DMS 273 (cell line): ENCODE results near the gene TREML4.

Source experiments
- DNase-seq: peaks from one replicate; lab custom pipeline; 2025; ENCODE audit not compliant: unreplicated experiment; lab: John Stamatoyannopoulos, UW

TREML4 gene

GRCh38 chr6:41252401-41253169 is 24.4 kb downstream of the TREML4 start:
- DNase-seq: no peak

DNA sequence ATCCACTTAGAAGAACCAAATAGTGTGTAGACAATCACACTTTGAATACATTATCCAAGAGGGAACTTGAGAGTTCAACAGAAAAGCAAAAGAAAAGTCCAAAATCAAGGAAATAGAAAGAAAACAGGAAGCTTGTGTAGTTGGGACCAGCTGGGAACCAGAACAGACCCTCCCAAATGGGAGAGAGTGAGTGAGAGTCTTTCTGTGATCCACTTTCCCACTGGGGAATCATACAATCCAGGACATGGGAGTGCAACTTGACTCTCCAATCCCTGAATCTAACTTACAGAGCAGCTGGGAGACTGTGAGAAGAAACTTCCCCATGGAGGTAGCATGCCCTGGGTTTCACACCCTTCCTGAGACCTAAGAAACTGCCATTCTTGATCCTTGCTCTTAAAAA is 27.0 kb downstream of the TREML4 start:
- DNase-seq: no peak

DNA sequence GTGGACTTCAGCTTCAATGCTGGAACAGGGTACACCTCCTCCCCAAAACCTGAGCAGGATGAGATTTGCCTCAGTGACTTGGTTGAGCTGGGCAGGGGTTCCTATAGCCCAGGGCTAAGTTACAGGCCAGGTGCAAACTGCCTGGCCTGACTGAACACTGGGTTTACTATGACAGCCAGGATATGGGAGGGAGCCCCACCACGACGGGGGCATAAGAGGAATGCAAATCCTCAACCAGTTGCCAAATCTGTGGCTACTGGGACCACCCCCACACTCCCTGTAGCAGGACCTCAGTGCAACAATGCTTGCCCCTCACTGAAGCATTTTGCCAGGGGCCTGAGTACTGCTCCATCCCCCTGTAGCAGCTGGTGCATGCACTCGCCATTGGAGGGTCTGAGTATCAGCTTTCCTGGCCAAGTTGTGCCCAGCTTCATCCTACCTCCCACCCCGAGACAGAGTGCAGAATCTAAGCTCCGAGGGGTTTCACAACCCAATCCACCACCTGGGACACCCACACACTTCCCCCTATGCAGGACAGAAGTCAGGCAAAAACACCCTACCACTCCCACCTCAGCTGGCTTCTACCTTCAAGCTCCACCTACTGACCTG is 27.6 kb downstream of the TREML4 start:
- DNase-seq: no peak

DNA sequence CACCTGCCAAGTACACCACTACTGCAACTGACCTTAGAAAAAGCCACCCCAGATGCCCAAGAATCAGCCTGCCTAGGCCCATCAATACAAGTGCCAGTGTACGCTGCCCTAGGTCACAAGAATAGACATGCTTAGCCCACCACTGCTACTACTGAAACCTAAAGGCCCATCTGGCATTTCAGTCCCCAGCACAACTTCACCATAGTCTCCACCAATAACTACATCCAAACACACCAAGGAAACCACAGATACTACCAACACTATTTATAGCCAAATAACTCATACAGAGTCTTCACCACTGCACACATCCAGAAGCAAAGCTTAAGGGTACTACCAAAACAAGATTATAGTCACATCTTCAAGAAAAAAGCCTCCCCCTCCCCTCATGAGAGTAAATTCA is 28.2 kb downstream of the TREML4 start:
- DNase-seq: no peak

DNA sequence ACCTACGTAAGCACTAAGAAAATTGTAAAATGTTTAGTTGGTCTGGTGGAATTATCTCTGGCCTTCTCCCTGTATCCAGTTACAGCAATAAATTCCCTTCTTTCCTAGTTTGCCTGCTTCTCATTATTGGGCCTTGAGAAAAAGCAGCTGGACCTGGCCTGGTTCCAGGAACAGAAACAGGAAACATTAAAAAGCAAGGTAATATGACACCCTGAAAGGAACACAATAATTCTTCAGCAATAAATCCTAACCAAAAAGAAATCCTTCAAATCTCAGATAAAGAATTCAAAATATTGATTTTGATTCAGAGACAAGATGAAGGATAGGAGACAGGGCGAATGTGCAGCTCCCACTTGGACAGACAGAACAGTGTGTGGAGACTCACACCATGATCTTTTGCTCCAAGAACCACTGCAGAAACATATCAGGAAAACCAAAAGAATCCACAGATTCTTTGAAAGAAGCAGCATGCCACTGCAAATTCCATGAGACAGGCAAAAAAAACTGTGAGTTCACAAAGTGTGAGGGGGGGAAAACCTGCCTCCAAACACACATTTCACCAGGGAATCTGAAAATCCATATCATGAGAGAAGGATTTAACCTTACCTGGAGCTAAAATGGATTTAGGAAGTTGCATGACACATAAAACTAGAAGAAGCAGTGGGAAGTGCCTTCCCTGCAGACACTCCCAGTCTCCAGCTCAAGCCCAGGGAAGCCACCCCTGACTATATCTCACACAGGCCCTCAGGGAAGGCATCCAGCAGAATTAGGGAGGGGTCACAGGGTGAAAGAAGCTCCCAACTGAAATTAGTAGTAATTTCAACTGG is 29.4 kb downstream of the TREML4 start:
- peak; percentile 71 for DNase-seq

- DNase-seq: peak; percentile 31
Observed at GRCh38 chr6:41258196-41258493, 30.0 kb downstream of the TREML4 start.

DNA sequence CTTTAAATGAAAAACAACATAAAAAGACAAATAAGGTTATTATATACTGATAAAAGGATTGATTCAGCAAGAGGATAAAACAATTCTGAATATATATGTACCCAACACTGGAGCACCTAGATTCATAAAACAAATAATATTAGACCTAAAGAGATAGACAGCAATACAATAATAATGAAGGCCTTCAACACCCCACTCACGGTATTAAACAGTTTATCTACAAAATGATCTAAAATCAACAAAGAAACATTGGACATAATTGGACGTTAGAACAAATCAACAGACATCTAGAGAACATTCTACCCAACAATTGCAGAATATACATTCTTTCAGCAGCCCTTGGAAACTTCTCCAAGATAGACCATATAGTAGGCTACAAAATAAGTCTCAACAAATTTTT is 34.3 kb downstream of the TREML4 start:
- DNase-seq: no peak

DNA sequence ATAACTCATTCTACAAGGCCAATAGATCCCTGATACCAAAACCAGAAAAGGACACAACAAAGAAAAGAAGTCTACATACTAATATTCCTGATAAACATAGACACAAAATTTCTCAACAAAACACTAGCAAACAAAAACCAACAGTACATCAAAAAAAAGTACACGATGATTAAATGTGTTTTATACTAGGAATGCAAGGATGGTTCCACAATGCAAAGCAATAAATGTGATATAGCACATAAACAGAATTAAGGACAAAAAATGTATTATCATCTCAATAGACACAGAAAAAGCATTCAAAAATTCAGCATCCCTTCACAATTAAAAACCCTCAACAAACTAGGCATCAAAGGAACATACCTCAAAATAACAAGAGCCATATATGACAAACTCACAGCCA is 35.1 kb downstream of the TREML4 start:
- DNase-seq: no peak

- DNase-seq: no peak
Observed at GRCh38 chr6:41266541-41266940, 38.4 kb downstream of the TREML4 start.

DNA sequence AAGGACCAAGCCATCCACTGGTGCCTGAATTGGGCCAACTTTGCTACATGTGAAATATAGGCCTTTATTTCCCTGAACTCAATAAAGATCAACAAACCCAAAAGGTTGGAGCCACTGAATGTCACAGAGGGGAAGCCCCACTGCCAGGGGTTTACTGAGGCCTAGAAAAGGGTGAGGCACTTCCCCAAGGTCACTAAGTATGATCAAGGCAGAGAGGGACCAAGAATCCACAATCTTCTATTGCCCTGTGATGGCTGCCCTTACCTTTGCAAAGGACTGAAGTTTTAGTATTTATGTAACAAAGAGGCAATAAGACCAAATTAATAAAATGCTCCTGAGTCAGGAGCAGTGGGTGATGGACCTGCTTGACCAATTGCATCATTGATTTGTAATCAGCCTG is 40.3 kb downstream of the TREML4 start:
- no peak for DNase-seq

DNA sequence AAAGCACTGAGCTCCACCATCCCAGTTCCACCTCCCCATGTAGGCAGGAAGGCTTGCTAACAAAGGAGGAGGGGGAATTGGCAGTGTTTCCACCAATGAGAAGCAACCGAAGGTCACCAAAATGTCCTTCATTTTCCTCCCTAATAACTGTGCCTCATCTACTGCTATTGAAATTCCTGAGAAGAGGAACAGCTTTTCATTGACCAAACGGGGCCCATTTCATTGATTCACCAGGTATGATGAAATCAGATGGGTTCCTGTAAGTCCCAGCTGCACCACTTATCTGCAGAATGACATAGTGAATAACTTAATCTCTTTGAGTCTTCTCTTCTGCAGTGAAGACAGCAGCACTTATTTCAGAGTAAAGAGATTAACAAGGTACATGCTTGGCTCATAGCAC is 41.0 kb downstream of the TREML4 start:
- no peak for DNase-seq

DNA sequence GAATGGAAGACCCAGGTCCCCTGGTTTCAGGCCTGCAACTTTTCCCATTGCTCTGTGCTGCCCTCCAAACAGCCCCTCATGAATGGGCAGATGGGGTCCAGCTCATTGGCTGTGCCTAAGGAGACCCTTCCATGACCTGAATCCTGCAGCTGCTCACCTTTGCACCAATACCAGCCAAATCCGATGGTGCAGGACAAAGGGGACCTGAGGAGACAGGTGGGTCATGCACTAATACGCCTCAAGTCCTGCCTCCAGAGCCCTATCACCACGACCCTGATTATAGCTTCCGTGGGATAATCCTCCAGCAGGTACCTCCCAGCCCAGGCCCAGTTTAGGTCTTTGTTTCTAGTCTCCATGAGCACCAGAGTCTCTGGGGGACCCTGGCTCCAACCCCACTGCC is 41.6 kb downstream of the TREML4 start:
- DNase-seq: no peak

DNA sequence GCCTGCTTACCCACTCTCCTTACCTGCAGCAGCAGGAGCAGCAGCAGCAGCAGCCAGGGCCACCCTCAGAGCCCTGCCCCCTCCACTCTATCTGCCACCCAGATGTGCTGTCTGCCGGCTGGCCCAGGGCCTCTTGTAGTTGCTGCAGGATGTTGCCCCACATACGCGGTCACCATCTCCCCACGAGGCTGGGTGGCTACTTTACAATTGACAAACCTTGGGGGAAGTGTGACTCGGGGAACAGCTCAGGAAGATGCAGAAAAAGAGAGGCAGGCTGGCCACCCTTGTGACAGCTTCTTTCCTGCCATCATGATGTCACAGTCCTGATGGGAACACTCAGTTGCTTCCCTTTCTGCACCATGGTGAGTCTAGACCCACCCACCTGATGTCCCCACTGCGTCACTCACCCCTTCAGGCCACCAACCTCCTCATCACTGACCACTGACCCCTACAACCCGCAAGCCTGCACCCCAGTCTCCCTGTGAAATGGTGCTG is 43.8 kb downstream of the TREML4 start:
- DNase-seq: no peak

DNA sequence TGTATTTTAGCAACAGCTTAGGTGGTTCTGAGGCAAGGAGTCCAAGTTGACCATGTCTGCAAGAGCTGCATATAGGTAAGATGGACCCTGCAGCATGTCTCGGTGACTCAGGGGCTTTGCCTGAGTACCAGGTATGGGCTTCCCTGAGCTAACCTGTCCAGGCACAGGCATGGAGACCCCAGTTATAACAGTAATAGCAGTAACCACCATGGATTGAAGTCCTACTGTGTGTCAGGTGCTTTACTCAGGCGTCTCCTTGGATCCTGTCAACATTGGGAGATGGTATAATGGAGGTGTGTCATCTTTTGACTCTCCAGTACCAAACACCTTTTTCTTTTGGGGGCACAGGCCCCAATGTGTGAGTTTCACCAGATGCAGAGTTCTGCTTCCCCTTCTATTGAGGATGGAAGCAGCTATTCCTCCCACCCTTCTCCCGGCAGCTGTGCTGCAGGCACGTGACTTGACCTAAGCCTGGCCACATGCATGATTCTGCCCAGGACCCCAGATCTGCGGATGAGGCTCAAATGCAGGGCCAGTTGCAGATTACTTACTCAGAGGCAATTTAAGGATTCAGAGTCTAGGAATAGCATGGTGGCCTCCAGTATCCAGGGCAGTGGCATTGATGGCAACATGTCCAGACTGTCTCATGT is 44.6 kb downstream of the TREML4 start:
- no peak for DNase-seq

GRCh38 chr6:41273714-41274113 is 45.6 kb downstream of the TREML4 start:
- DNase-seq: no peak

DNA sequence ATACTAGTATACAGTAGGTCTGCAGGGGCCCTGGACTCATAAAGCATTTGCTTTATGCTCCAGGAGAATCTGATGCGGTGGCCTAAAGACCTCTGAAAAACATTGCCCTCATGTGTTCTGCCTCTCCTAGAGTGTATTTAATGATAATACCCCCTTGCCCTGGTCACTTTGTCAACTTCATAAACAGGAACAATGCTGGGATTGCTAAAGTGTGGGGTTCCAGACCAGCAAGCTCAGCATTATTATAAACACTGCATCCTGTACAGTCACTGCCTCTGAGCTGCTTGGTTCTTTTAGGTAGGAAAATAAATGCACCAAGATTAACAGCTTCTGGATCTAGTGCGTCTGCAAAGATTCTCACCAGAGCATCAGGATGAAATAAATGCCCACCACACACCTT is 46.1 kb downstream of the TREML4 start:
- no peak for DNase-seq

DNA sequence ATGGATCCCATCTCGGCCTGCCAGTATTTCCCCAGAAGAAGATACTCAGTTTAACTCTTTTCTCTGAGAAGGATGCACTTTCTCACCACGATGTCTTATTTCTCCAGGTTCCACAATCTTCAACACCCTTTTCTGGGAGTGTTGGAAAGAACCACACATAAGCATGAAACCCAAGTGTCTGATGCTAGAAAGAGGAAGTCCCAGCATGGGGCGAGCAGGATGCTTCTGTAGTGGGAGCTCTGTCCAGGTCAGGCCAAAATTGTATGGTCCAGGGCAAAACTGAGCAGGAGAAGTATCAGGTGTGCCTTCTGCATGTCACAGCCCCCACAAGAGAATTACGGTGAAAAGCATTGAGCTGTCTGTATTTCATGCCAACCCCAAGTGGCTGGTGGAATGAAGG is 47.3 kb downstream of the TREML4 start:
- DNase-seq: no peak

DNA sequence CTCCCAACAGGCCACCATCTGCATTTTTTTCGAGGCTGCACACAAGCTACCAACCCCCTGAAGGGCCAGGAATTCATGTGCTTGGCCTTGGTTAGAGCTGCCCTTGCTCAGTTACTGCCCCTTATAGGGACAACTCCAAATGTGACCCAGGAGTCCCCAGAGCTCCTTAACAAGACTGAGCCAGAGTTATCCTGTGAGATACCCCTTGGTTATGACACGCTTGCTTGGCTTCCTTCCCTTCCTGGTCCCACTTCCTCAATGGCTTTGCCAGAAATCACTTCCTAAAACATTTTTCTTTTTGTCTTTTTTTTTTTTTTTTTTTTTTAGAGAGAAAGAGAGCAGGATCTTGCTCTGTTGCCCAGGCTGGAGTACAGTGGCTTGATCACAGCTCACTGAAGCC is 49.5 kb downstream of the TREML4 start:
- DNase-seq: no peak

DNA sequence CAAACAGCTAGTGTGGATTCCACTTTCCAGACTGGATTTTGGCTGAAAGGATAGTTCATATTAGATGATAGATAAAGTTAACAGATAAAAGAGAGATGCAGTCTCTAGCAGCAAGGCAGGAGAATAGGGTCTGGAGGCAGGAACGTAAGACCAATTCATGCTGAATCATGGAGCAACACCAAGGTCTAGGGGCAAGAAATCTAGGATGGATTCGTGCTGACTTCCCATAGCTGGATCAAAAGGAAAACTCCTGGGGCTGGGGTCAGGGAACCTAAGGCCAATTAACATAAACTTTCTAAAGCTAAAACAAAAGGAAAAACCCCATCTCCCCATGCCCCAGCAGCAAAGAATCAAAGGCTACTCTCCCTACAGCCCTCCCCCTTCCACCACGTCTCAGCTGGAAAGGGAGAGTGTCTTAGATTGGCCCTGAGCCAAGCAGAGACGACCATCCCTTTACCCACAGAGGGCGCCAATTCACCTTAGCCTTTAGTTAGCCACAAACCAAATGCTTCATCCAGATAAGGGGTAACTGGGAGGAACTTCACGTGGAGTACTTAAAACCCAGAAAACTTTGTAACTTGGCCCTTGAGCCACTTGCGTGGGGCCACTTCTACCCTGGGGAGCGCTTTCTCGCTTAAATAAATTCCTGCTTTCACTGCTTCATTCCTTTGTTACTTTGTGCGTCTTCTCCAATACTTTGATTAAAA is 50.7 kb downstream of the TREML4 start:
- DNase-seq: peak; percentile 90

DNA sequence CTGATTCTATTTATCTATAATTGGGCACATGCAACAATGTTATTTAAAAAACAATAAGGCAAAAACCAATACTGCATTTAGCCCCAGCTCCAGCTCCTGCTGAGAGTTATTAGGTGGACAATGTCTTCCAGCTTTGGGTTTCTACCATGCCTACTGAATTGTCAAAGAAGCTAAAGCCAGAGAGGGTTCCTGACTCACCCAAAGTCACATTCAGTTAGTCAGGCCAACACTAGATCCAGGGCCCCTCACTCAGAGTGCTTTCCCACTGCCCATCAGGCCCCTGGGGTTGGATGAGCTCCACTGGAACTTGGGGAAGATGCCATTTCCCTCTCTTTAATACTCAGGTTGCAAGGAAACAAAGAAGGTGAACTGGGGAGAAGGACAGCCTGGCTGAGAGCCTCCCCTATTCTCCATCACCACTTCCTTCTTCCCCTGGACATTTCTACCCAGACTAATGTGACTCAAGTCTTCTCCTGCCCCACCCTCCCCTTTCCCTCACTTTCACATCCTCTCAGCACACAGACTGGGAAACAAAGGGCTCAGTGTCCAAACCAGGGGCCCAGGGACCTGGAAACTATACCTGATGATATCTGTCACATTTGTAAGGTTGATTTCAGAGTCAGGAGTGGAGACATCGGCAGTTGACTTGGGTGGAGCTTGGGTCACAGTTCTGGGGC is 52.4 kb downstream of the TREML4 start:
- DNase-seq: no peak
